ENCODE results near the gene TIAM1.

The TIAM1 gene

GRCh38 chr21:31136891-31137290 lies 207.2 kb downstream of the TIAM1 start:
- Histone ChIP-seq H3K27me3 (ENCODE audit: control insufficient read depth in 2 of 2, insufficient read depth in 2 of 2, low read length in 2 of 2) (no peaks in the 10 kb centered on the region), H3K9ac (ENCODE audit: low read depth in 1 of 2, low read length in 2 of 2) (no peak overlapping the region), H3K27ac (ENCODE audit: low read depth in 2 of 2, low read length in 2 of 2) (no peak overlapping the region), H3K9me3 (ENCODE audit: control insufficient read depth in 2 of 2, low read length in 2 of 2) (no peaks in the 10 kb centered on the region), H3K4me1 (ENCODE audit: control insufficient read depth in 2 of 2, insufficient read depth in 2 of 2, low read length in 2 of 2) (peaks cover 0 to 3% of the 10 kb centered on the region in 2 donors), H3K4me3 (ENCODE audit: low read length in 2 of 2) (no peak overlapping the region), H3K36me3 (ENCODE audit: control insufficient read depth in 2 of 2, insufficient read depth in 2 of 2, low read length in 2 of 2) (no peaks in the 10 kb centered on the region)

DNA sequence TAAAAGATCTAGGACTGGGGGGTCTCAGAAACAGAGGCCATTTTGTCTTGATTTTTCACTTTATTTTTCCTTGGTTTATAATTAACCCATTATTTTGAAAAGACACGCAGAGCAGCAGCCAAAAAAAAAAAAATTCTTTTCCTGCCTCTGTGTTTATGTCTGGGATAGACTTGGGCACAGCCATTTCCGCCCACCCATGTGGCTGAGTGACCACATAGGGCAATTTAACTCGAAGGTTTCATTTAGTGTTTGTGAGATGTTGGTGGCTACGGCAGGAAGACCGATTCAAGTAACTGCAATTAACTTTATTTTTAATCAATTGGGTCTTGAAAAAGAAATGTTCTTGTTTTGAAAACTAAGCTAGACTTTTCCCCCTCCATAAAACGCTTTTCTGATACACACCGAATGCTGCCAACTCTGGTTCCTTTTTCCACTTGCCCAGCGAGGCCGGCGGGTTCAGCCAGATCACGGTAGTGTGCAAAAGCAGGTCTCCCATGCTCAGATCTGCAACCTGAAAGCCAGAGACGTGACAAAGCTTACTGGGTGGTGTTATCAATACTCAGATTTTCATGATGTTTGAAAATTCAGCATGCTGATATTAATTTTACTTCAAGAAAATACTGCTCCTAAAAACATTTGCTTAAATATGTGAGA lies 208.4 kb downstream of the TIAM1 start:
- no peaks in the 10 kb centered on the region for H3K36me3 ChIP-seq (ENCODE audit: control insufficient read depth in 2 of 2, insufficient read depth in 2 of 2, low read length in 2 of 2)

GRCh38 chr21:31133243-31133830 lies 210.7 kb downstream of the TIAM1 start:
- H3K27me3 ChIP-seq (ENCODE audit: control insufficient read depth in 2 of 2, insufficient read depth in 2 of 2, low read length in 2 of 2): no peaks in the 10 kb centered on the region
- no peak overlapping the region for H3K9ac ChIP-seq (ENCODE audit: low read depth in 1 of 2, low read length in 2 of 2)

More for the DNA sequence above, 208.4 kb downstream of the TIAM1 start:
- H3K27ac ChIP-seq (ENCODE audit: low read depth in 2 of 2, low read length in 2 of 2): no peak overlapping the region
- no peak overlapping the region for H3K9ac ChIP-seq (ENCODE audit: low read depth in 1 of 2, low read length in 2 of 2)
- H3K27me3 ChIP-seq (ENCODE audit: control insufficient read depth in 2 of 2, insufficient read depth in 2 of 2, low read length in 2 of 2): no peaks in the 10 kb centered on the region
- peaks cover 0 to 3% of the 10 kb centered on the region in 2 donors for H3K4me1 ChIP-seq (ENCODE audit: control insufficient read depth in 2 of 2, insufficient read depth in 2 of 2, low read length in 2 of 2)
- no peaks in the 10 kb centered on the region for H3K9me3 ChIP-seq (ENCODE audit: control insufficient read depth in 2 of 2, low read length in 2 of 2)
- no peak overlapping the region for H3K4me3 ChIP-seq (ENCODE audit: low read length in 2 of 2)

DNA sequence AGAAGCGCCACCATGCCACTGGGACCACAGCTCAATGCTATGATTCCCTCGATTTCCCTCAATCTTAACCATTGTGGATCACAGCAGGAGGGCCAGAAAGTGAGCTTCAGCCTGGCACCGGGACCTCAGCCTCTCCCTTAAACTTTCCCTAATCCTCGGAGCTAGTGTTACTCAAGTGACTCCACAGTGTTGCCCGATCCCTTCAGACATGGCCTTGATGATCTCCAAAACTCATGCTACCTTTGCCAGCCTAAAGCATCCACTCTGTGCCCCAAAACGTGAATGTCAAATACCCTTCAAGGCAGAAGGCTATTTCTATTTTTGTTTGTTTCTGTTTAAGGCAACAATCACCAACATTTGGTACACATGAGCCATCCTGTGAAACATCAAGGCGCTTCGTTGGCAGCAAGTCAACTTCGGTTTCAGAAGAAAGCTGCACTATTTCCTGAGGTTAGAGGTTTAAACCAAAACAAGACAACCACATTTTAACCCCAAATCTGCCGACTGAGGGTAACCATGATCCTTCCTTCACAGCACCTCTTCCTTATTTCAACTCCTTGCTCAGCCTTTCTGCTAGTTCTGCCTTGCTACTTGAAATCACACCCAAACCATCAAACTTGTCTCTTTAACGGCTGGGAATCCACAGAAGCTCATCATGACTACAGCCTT lies 211.4 kb downstream of the TIAM1 start:
- Histone ChIP-seq H3K27ac (ENCODE audit: low read depth in 2 of 2, low read length in 2 of 2) (no peak overlapping the region), H3K36me3 (ENCODE audit: control insufficient read depth in 2 of 2, insufficient read depth in 2 of 2, low read length in 2 of 2) (no peaks in the 10 kb centered on the region), H3K4me1 (ENCODE audit: control insufficient read depth in 2 of 2, insufficient read depth in 2 of 2, low read length in 2 of 2) (peaks cover 0 to 3% of the 10 kb centered on the region in 2 donors), H3K4me3 (ENCODE audit: low read length in 2 of 2) (no peak overlapping the region), H3K27me3 (ENCODE audit: control insufficient read depth in 2 of 2, insufficient read depth in 2 of 2, low read length in 2 of 2) (no peaks in the 10 kb centered on the region), H3K9ac (ENCODE audit: low read depth in 1 of 2, low read length in 2 of 2) (no peak overlapping the region), H3K9me3 (ENCODE audit: control insufficient read depth in 2 of 2, low read length in 2 of 2) (no peaks in the 10 kb centered on the region)

More at GRCh38 chr21:31133243-31133830, 210.7 kb downstream of the TIAM1 start:
- Histone ChIP-seq H3K27ac (ENCODE audit: low read depth in 2 of 2, low read length in 2 of 2) (no peak overlapping the region), H3K9me3 (ENCODE audit: control insufficient read depth in 2 of 2, low read length in 2 of 2) (no peaks in the 10 kb centered on the region), H3K36me3 (ENCODE audit: control insufficient read depth in 2 of 2, insufficient read depth in 2 of 2, low read length in 2 of 2) (no peaks in the 10 kb centered on the region), H3K4me3 (ENCODE audit: low read length in 2 of 2) (no peak overlapping the region), H3K4me1 (ENCODE audit: control insufficient read depth in 2 of 2, insufficient read depth in 2 of 2, low read length in 2 of 2) (peaks cover 0 to 3% of the 10 kb centered on the region in 2 donors)

GRCh38 chr21:31130821-31131220 lies 213.2 kb downstream of the TIAM1 start:
- Histone ChIP-seq H3K9me3 (ENCODE audit: control insufficient read depth in 2 of 2, low read length in 2 of 2) (no peaks in the 10 kb centered on the region), H3K9ac (ENCODE audit: low read depth in 1 of 2, low read length in 2 of 2) (no peak overlapping the region), H3K4me1 (ENCODE audit: control insufficient read depth in 2 of 2, insufficient read depth in 2 of 2, low read length in 2 of 2) (peaks cover 0 to 3% of the 10 kb centered on the region in 2 donors), H3K27me3 (ENCODE audit: control insufficient read depth in 2 of 2, insufficient read depth in 2 of 2, low read length in 2 of 2) (no peaks in the 10 kb centered on the region), H3K27ac (ENCODE audit: low read depth in 2 of 2, low read length in 2 of 2) (no peak overlapping the region), H3K36me3 (ENCODE audit: control insufficient read depth in 2 of 2, insufficient read depth in 2 of 2, low read length in 2 of 2) (no peaks in the 10 kb centered on the region), H3K4me3 (ENCODE audit: low read length in 2 of 2) (no peak overlapping the region)

- Histone ChIP-seq H3K4me3 (ENCODE audit: low read length in 2 of 2) (no peak overlapping the region), H3K27ac (ENCODE audit: low read depth in 2 of 2, low read length in 2 of 2) (no peak overlapping the region), H3K9me3 (ENCODE audit: control insufficient read depth in 2 of 2, low read length in 2 of 2) (no peaks in the 10 kb centered on the region), H3K27me3 (ENCODE audit: control insufficient read depth in 2 of 2, insufficient read depth in 2 of 2, low read length in 2 of 2) (no peaks in the 10 kb centered on the region), H3K9ac (ENCODE audit: low read depth in 1 of 2, low read length in 2 of 2) (no peak overlapping the region), H3K36me3 (ENCODE audit: control insufficient read depth in 2 of 2, insufficient read depth in 2 of 2, low read length in 2 of 2) (peaks cover 0 to 4% of the 10 kb centered on the region in 2 donors), H3K4me1 (ENCODE audit: control insufficient read depth in 2 of 2, insufficient read depth in 2 of 2, low read length in 2 of 2) (peaks cover 0 to 3% of the 10 kb centered on the region in 2 donors)
Observed at GRCh38 chr21:31128234-31128633, 215.8 kb downstream of the TIAM1 start.

GRCh38 chr21:31124010-31124409 lies 220.1 kb downstream of the TIAM1 start:
- H3K27me3 ChIP-seq (ENCODE audit: control insufficient read depth in 2 of 2, insufficient read depth in 2 of 2, low read length in 2 of 2): no peaks in the 10 kb centered on the region
- H3K9me3 ChIP-seq (ENCODE audit: control insufficient read depth in 2 of 2, low read length in 2 of 2): no peaks in the 10 kb centered on the region
- no peak overlapping the region for H3K4me3 ChIP-seq (ENCODE audit: low read length in 2 of 2)
- no peaks in the 10 kb centered on the region for H3K4me1 ChIP-seq (ENCODE audit: control insufficient read depth in 2 of 2, insufficient read depth in 2 of 2, low read length in 2 of 2)
- peaks cover 0 to 4% of the 10 kb centered on the region in 2 donors for H3K36me3 ChIP-seq (ENCODE audit: control insufficient read depth in 2 of 2, insufficient read depth in 2 of 2, low read length in 2 of 2)
- H3K9ac ChIP-seq (ENCODE audit: low read depth in 1 of 2, low read length in 2 of 2): no peak overlapping the region
- H3K27ac ChIP-seq (ENCODE audit: low read depth in 2 of 2, low read length in 2 of 2): no peak overlapping the region

DNA sequence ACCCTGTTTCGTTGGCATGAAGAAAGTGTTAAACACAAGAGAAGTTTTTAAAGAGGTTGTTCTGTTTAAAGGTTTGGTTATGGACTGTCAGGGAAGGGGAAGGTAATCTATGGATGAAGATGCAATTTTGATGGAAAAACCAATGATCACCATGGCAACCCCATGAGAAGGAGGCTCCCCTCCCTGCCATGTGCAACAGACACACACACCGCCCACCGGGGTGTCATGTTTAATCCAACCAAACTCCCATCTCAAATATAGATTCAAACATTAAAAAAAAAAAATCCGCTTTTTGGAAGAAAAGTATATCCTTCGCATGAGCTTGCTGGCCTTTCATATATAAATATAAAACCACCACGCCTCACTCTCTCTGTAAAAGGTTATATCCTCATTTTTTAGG lies 224.9 kb downstream of the TIAM1 start:
- H3K27me3 ChIP-seq (ENCODE audit: control insufficient read depth in 2 of 2, insufficient read depth in 2 of 2, low read length in 2 of 2): no peaks in the 10 kb centered on the region
- H3K4me3 ChIP-seq (ENCODE audit: low read length in 2 of 2): no peak overlapping the region
- H3K4me1 ChIP-seq (ENCODE audit: control insufficient read depth in 2 of 2, insufficient read depth in 2 of 2, low read length in 2 of 2): no peaks in the 10 kb centered on the region
- peaks cover 0 to 1% of the 10 kb centered on the region in 2 donors for H3K36me3 ChIP-seq (ENCODE audit: control insufficient read depth in 2 of 2, insufficient read depth in 2 of 2, low read length in 2 of 2)
- no peak overlapping the region for H3K27ac ChIP-seq (ENCODE audit: low read depth in 2 of 2, low read length in 2 of 2)
- H3K9me3 ChIP-seq (ENCODE audit: control insufficient read depth in 2 of 2, low read length in 2 of 2): no peaks in the 10 kb centered on the region
- H3K9ac ChIP-seq (ENCODE audit: low read depth in 1 of 2, low read length in 2 of 2): no peak overlapping the region

DNA sequence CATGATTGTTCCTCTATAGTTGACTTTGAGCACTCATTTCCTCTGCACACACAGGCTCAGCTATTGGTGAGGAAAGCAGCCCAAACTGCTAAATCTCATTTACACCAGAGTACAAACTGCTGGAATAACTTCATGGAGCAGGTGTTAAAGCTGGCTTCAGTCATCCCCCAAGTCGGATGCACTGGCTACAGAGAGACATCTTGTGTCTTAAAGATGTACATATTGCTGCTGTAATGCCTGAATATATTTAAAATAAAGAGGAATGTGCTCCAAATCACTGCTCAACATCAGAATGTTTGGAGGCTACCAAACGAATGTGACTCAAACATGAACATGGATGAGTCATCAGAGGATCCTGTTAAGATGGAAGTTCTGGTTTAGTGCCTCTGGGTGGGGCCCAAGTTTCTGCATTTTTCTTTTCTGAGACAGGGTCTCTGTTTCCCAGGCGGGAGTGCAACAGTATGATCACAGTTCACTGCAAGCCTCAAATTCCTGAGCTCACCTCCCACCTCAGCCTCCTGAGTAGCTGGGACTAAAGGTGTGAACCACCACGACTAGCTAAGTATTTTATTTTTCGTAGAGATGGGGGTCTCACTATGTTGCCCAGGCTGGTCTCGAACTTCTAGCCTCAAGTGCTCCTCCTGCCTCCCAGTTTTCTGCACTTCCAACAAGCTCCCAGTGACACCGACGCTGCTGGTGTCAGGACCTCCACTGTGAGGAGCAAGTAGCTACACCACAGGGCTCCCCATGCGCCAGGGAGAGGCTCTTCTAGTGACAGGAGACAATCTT lies 226.7 kb downstream of the TIAM1 start:
- Histone ChIP-seq H3K4me3 (ENCODE audit: low read length in 2 of 2) (no peak overlapping the region), H3K27ac (ENCODE audit: low read depth in 2 of 2, low read length in 2 of 2) (no peak overlapping the region), H3K9ac (ENCODE audit: low read depth in 1 of 2, low read length in 2 of 2) (no peak overlapping the region), H3K27me3 (ENCODE audit: control insufficient read depth in 2 of 2, insufficient read depth in 2 of 2, low read length in 2 of 2) (no peaks in the 10 kb centered on the region), H3K4me1 (ENCODE audit: control insufficient read depth in 2 of 2, insufficient read depth in 2 of 2, low read length in 2 of 2) (no peaks in the 10 kb centered on the region), H3K36me3 (ENCODE audit: control insufficient read depth in 2 of 2, insufficient read depth in 2 of 2, low read length in 2 of 2) (no peaks in the 10 kb centered on the region), H3K9me3 (ENCODE audit: control insufficient read depth in 2 of 2, low read length in 2 of 2) (no peaks in the 10 kb centered on the region)

DNA sequence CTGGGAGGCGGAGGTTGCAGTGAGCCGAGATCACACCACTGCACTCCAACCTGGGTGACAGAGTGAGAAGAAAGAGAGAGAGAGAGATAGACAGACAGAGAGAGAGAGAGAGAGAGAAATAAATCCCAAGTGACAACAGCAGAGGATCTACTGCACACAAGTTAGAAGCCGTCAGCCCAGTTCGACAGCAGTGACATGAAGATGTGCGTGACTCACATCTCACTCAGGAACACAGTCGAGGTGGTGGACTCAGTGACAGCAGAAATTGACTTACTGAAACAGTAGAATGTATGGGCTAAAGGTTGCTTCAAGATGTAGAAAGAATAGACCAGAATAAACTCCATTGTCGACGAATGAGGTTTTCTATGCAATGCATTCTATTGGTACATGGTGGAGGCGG lies 228.8 kb downstream of the TIAM1 start:
- no peaks in the 10 kb centered on the region for H3K36me3 ChIP-seq (ENCODE audit: control insufficient read depth in 2 of 2, insufficient read depth in 2 of 2, low read length in 2 of 2)
- no peak overlapping the region for H3K9ac ChIP-seq (ENCODE audit: low read depth in 1 of 2, low read length in 2 of 2)
- H3K27me3 ChIP-seq (ENCODE audit: control insufficient read depth in 2 of 2, insufficient read depth in 2 of 2, low read length in 2 of 2): no peaks in the 10 kb centered on the region
- no peaks in the 10 kb centered on the region for H3K4me1 ChIP-seq (ENCODE audit: control insufficient read depth in 2 of 2, insufficient read depth in 2 of 2, low read length in 2 of 2)
- no peaks in the 10 kb centered on the region for H3K9me3 ChIP-seq (ENCODE audit: control insufficient read depth in 2 of 2, low read length in 2 of 2)
- H3K27ac ChIP-seq (ENCODE audit: low read depth in 2 of 2, low read length in 2 of 2): no peak overlapping the region
- H3K4me3 ChIP-seq (ENCODE audit: low read length in 2 of 2): no peak overlapping the region
